Hematopoietic multipotent progenitor cell (in vitro differentiated cells): Measurements from ENCODE around the gene BSND. TPM values are rescaled to one million over a fixed set of nuclear protein-coding genes. Genes with fewer than 3 reads are reported as not detected.
A peak's percentile ranks its signal among the peaks of the same experiment; 100 is the strongest.
"Not testable (repeated sequence)": the region's sequence is repeated elsewhere in the genome, so short reads cannot be mapped to it uniquely, and the experiment has no call there.

ENCODE experiments used
- DNase-seq, 3 donors: peaks; one replicate each; pipeline ENCODE4 v3.0.0-alpha.2; 2011 to 2015; ENCODE audit warnings: low read depth in 2 of 3, low spot score in 2 of 3
- total RNA-seq: library from RNA; depleted of rRNA; stranded (reverse); fragments of >200 nt; gene quantifications from one replicate; pipeline ENCODE4 v1.2.3, GENCODE V29; 2012

Gene BSND
- total RNA-seq, 1 donor: not detected

DNA sequence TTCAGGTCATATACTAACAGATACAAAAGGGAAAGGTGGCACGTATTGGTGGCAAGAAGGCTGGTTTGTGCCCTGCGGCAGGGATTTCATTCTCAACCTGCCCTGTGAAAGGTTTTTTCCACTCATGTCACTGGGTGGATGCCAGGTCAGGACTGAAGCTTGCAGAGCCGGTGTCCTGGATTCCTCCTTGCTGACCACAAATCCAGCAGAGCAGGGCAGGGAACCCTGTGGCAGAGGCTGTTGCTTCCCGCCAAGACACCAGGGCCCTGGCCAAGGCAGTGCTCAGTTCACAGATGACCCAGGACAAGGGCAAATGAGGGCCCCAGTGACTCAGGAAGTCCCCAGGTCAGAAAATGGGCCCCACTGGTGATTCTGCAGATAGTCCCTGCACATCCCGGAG, 16.4 kb downstream of the BSND start:
- no peak for DNase-seq

GRCh38 chr1:55015731-55016620, 17.2 kb downstream of the BSND start:
- DNase-seq: no peak

DNA sequence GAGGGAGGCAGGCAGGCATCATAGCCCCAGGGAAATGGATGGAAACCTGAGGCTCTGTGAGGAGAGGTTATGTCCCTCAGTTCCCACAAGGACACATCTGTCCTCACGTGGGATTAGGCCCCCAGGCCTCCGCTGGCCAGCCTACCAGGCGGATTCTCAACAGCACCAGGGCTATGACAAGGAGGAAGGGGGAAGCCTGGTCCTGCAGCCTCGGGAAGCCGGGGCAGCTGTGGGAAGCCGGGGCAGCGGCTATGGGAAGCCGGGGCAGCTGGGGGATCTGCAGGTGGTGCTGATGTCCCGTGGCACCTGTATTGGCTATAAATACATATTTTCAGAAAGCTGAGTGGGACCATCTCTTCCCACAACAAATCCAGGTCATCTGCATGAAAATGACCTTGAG, 19.7 kb downstream of the BSND start:
- no peak for DNase-seq

DNA sequence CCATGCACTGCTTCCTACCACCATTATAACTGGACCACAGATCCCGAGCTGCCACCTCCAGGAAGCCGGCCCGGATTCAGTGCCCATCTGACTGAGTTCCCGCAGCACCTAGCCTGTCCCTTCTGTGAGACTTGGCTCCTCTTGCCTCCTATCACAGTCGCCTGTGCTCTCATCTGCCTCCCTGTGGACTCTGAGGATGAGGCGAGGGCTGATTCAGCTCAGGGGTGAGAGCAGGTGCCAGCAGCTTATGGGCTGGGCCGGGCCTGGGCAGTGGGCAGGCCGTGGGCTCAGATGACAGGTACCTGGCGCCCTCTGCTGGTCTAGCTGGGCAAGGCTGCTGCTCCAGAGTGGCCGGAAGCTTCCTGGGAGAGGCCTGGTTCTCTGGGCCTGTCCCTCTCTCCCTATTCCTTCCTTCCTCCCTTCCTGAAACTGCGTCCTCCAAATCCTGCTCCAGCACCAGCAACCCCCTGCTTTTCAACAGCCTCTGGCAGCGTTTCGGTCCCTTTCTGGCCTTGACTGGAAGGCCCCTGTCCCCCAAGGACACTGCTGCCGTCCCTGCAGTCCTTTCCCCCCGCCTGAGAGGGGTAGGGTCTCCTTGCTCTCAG, 23.3 kb downstream of the BSND start:
- DNase-seq: peak in 2 of 3 donors; percentile 77 to 80

DNA sequence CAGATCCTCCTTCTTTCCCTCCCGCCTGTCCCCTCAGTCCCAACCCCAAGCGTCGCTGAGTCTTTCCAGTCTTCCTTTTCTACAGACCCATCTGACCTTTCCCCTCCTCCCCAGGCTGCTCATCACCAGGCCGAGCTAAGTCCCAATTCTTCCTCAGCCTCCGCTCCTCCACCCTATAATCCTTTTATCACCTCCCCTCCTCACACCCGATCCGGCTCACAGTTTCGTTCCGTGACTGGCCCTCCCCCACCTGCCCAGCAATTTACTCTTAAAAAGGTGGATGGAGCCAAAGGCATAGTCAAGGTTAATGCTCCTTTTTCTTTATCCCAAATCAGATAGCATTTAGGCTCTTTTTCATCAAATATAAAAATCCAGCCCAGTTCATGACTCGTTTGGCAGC, 25.4 kb downstream of the BSND start:
- DNase-seq: not testable (repeated sequence)

DNA sequence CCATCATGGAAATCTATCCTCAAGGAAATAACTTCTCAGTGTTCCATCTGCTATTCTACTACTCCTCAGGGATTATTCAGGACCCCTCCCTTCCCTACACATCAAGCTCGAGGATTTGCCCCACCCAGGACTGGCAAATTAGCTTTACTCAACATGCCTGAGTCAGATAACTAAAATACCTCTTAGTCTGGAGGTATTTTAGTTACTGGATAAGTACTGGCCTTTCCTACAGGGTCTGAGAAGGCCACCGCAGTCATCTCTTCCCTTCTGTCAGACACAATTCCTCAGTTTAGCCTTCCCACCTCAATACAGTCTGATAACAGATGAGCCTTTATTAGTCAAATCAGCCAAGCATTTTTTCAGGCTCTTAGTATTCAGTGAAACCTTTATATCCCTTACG, 27.9 kb downstream of the BSND start:
- not testable (repeated sequence) for DNase-seq

- DNase-seq: not testable (repeated sequence)
Measured at GRCh38 chr1:55031098-55031497, 32.4 kb downstream of the BSND start.

- DNase-seq: no peak
Measured at GRCh38 chr1:55033265-55033614, 34.5 kb downstream of the BSND start.

GRCh38 chr1:55034476-55035133, 35.9 kb downstream of the BSND start:
- no peak for DNase-seq

GRCh38 chr1:55035904-55036303, 37.2 kb downstream of the BSND start:
- DNase-seq: no peak

GRCh38 chr1:55037733-55038551, 39.2 kb downstream of the BSND start:
- no peak for DNase-seq

DNA sequence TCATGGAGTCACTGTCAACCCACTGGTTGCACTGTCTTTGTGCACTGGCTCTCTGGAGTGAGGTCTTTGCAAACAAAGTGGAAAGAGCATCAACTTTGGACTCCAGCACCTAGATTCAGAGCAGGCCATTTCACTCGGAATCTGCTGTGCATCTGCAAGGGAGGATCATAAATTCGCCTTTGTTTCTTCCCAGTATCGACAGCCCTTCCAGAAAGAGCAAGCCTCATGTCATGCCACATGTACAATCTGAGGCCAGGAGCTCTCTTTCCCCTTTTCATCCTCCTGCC, 39.8 kb downstream of the BSND start:
- no peak for DNase-seq

DNA sequence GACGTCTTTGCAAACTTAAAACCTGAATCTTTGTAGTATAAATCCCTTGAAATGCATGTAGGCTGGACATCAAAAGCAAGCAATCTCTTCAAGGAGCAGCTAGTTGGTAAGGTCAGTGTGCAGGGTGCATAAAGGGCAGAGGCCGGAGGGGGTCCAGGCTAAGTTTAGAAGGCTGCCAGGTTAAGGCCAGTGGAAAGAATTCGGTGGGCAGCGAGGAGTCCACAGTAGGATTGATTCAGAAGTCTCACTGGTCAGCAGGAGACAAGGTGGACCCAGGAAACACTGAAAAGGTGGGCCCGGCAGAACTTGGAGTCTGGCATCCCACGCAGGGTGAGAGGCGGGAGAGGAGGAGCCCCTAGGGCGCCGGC, 40.2 kb downstream of the BSND start:
- DNase-seq: no peak

DNA sequence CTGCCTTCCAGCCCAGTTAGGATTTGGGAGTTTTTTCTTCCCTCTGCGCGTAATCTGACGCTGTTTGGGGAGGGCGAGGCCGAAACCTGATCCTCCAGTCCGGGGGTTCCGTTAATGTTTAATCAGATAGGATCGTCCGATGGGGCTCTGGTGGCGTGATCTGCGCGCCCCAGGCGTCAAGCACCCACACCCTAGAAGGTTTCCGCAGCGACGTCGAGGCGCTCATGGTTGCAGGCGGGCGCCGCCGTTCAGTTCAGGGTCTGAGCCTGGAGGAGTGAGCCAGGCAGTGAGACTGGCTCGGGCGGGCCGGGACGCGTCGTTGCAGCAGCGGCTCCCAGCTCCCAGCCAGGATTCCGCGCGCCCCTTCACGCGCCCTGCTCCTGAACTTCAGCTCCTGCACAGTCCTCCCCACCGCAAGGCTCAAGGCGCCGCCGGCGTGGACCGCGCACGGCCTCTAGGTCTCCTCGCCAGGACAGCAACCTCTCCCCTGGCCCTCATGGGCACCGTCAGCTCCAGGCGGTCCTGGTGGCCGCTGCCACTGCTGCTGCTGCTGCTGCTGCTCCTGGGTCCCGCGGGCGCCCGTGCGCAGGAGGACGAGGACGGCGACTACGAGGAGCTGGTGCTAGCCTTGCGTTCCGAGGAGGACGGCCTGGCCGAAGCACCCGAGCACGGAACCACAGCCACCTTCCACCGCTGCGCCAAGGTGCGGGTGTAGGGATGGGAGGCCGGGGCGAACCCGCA, 40.8 kb downstream of the BSND start, which contains the start of gene PCSK9:
PCSK9 (plus strand) TSS at position 207 of the 741 bp plus-strand sequence; CDS start at position 497, 290 bp downstream.
- DNase-seq: no peak

- no peak for DNase-seq
Measured at GRCh38 chr1:55040083-55040932, 41.6 kb downstream of the BSND start.

- no peak for DNase-seq
Measured at GRCh38 chr1:55040933-55041494, 42.3 kb downstream of the BSND start.

- DNase-seq: no peak
Measured at GRCh38 chr1:55041613-55042012, 42.9 kb downstream of the BSND start.

DNA sequence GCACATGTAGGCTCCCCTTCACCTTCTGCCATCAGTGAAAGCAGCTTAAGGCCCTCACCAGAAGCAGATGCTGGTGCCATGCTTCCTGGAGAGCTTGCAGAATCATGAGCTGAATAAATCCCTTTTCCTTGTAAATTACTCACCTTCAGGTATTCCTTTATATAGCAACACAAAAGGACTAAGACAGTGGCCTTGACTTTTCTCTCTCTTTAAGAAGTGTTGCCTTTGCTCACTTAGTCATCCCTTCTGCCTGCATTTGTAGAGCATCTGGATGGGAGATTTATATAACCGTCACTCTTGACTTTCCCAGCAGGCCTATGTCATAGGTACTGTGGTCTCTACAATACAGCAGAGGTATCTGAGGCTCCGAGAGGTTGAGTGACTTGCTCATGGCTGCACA, 44.3 kb downstream of the BSND start:
- DNase-seq: no peak

DNA sequence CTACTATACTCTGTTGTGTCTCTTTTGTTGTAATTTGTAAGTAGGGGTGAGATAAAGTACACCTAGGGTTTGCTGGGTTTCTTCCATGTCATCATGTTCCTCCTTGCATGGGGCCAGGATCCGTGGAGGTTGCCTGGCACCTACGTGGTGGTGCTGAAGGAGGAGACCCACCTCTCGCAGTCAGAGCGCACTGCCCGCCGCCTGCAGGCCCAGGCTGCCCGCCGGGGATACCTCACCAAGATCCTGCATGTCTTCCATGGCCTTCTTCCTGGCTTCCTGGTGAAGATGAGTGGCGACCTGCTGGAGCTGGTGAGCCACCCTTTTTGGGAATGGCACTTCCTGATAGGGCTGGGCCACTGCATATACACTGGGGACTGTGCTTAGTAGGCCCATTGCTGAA, 45.0 kb downstream of the BSND start:
- no peak for DNase-seq
